HUDEP-2 (cell line): ENCODE data around the gene PLPP6.
A peak's percentile ranks its signal among the peaks of the same experiment; 100 is the strongest.

Source experiments
- DNase-seq, 76 experiments: peaks; one replicate each; lab custom pipeline; 2025; ENCODE audit not compliant: unreplicated experiment in 76 of 76; lab: John Stamatoyannopoulos, UW

The PLPP6 gene

DNA sequence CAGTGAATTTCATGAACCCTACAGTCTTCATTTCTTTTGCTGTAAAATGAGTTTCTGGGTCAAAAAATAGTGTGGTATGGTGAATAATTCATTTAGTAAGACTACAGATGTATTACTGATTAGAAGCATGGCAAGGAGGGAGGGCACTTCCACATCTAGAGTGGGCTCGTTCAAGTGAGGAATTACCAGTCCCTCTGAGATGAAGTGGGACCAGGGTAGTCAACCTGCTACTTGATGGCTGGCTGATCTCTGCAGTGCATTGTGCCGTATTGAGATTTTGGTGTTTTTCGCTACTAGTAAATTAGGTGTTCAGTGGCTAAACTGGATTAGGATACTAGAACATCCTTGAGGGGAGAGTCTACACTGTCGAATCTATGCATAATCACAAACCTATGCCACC is 28.1 kb downstream of the PLPP6 start:
- no peak for DNase-seq

DNA sequence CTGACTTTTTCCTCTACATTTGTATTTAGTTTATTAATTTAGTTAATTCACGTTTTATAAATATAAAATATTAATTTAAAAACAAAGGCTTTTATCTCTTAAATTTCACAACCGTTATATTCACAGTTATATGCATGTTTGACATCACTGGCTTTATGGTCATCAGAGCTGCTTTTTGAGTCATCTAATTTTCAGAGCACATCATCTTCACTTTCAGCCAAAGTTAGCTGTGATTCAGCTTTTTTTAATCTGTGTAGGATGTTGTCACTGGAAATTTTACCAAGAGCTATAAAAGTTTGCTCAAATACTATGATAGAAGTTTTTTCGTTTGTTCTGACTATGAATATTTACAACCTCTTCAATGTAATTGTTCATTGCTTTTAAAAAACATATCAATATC is 29.7 kb downstream of the PLPP6 start:
- no peak for DNase-seq

GRCh38 chr9:4700091-4700490 is 38.0 kb downstream of the PLPP6 start:
- peak in 1 of 76 experiments; percentile 8 for DNase-seq

- no peak for DNase-seq
These were observed 38.8 kb downstream of the PLPP6 start for GRCh38 chr9:4700932-4701331.

DNA sequence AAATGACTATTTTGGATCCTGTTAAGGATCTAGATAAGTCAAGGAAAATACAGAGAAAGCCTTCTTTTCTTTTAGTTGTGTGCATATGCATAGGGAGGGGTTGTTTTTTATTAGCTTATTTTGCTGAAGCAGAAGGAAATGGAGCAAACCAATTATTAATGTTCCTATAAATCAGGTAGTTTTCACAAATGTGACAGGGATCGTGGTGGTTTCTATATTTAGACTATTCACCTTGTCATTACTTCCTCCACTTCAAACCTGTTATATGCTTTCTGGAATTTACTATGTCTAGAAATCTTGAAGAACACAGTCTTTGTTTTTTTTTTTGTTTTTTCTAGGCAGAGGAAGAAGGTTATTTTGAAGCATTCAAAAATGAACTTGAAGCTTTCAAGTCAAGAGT is 39.4 kb downstream of the PLPP6 start:
- DNase-seq, result no peak

GRCh38 chr9:4704129-4704528 is 42.0 kb downstream of the PLPP6 start:
- DNase-seq, result no peak

DNA sequence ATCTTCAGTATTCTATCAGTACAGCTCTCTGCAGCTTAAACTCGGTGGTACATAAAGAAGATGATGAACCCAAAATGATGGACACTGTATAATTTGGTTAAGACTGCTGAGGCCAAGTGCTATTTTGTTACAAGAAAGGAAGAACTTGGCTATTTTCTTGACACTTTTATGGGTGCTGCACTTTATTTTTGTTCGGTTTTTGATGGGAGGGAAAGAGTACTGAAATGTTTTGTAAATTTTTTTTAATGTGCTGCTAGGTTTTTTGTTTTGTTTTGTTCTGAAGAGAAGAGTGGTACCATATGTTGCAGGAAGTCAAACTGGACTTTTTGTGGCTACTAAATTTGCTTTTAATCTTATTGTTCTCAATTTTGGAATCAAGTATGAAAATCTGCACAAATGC is 43.9 kb downstream of the PLPP6 start:
- no peak for DNase-seq

DNA sequence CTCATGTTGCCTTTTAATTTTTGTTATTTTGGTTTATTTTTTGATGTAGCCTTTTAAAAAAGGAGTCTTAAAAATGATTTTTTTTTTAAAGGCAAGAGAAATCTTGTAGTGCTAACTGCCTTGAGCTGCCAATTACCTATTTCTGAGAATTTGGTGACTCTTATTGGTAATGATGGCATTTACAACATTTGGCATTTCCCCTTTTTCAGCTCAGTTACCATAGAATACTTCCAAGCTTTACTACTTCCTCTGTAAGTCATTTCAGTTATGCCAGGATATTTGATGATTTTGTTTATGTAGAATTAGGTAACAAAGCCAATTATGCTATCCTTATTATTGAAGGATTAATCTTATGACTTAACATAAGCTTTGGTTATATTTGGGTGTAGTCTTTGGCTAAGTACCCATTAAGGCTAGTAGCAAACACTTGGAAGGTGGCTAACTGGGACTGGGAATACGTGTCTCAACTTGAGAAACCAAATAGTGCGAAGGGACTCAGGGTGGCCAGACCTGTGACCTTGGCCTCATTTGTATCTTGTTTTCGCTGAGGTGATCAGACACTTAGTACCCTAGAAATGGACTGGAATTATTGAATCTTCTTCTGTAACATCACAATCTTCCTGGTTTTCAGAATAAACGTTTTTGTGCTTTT is 45.0 kb downstream of the PLPP6 start:
- DNase-seq, result no peak

DNA sequence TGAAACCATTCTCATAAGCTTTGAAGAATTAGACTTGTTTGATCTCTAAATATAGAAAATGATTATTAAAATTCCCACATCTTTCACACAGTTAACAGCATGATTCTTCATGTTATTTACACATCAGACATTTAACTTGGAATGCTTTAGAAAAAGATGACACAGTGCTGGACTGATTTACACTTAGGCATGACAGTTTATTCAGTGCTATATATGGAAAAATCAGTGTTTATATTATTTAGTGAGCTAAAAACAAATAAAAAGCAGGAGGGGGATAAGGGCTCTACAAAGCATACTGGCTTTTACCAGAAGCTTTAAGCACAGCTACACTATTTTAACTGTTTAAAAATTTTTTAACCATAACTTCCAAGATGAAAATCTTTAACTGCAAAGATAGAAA is 47.3 kb downstream of the PLPP6 start:
- no peak for DNase-seq

- DNase-seq, result no peak
These were observed 51.8 kb downstream of the PLPP6 start for GRCh38 chr9:4713849-4714248.

- DNase-seq, result no peak
These were observed 52.3 kb downstream of the PLPP6 start for GRCh38 chr9:4714266-4715016.
